HUDEP-2 (cell line): ENCODE measurements around the gene GPALPP1.
"Not testable (repeated sequence)": the region's sequence is repeated elsewhere in the genome, so short reads cannot be mapped to it uniquely, and the experiment has no call there.

ENCODE experiments used
- DNase-seq, 76 experiments: peaks; one replicate each; lab custom pipeline; 2025; ENCODE audit not compliant: unreplicated experiment in 76 of 76; lab: John Stamatoyannopoulos, UW

GPALPP1 gene

GRCh38 chr13:45004096-45004495 lies 14.8 kb downstream of the GPALPP1 start:
- no peak for DNase-seq

- no peak for DNase-seq
Observed at GRCh38 chr13:45007225-45007624, 17.9 kb downstream of the GPALPP1 start.

- no peak for DNase-seq
Observed at GRCh38 chr13:45007823-45008222, 18.5 kb downstream of the GPALPP1 start.

- no peak for DNase-seq
Observed at GRCh38 chr13:45011198-45011597, 21.9 kb downstream of the GPALPP1 start.

GRCh38 chr13:45015300-45015699 lies 26.0 kb downstream of the GPALPP1 start:
- no peak for DNase-seq

DNA sequence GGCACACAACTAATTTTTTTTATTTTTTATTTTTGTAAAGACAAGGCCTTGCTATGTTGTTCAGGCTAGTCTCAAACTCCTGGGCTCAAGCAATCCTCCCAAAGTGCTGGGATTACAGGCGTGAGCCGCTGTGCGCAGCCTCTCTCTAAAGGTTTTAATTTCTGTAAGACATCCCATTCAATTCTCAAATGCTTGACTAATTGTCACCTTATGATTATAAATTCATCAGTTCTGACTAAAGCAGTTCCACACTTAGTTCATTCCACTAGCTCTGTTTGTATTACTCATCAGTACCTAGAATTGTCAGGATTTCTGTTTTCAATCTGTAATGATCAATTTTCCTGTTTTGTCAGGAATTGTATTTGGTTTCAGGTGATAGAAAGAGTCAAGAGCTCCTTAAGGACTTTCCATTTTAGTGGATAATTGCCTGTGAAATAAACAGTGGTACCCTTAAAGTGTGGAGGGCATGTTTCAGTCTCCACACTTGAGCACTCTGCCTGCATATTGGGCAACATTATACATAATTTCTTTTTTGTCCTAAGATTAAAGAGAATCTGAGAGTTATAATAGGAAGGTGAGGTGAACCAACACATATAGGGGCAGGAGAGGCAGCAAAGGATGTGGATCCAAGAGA lies 27.6 kb downstream of the GPALPP1 start:
- DNase-seq: no peak

DNA sequence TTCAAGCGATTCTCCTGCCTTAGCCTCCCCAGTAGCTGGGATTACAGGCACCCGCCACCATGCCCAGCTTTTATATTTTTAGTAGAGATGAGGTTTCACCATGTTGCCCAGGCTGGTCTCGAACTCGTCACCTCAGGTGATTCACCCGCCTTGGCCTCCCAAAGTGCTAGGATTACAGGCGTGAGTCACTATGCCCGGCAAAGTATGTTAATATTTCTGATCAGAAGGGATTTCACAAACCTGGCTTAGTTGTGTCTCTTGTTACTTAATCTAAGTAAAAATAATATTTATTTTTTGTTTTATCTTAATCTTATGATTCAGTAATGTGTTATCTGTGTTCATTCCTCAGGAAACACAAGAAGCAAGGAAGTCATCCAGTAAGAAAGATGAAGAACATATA lies 30.6 kb downstream of the GPALPP1 start:
- not testable (repeated sequence) for DNase-seq

DNA sequence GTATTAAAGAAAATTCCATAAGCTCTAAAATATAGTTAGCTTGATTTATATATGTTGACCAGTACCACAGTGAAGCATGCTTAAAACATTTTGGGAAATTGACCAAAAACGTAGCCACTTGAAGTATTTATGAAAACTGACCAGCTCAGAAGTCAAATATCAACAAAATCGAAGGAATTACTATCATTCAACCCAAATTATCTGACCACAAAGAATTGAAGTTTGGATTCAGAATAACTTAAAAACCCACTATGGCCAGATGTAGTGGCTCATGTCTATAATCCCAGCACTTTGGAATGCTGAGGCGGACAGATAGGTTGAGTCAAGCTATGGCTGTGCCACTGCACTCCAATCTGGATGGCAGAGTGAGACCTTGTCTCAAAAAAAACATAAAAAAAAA lies 31.9 kb downstream of the GPALPP1 start:
- no peak for DNase-seq

- no peak for DNase-seq
Observed at GRCh38 chr13:45024847-45025246, 35.5 kb downstream of the GPALPP1 start.

- DNase-seq: no peak
Observed at GRCh38 chr13:45034342-45034741, 45.0 kb downstream of the GPALPP1 start.

DNA sequence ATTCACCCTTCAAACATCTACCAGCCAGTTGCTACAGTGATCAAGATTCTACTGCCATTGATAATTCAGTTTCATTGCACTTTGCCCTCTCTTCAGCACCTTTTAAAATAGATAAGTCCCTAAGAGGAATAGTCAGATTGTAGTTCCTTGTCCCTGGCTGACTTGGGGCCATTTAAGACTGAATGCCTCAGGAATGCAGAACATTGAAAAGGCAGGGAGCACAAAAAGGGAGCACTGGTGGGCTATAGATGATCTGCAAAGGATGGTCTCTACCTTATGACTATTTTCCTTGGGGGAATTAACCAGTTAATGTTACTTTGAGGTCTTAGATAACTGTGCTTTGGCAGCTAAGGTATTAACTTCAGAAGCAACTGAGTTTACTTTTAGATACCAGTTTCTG lies 46.9 kb downstream of the GPALPP1 start:
- no peak for DNase-seq

GRCh38 chr13:45040173-45040572 lies 50.8 kb downstream of the GPALPP1 start:
- no peak for DNase-seq

- no peak for DNase-seq
Observed at GRCh38 chr13:45040622-45041021, 51.3 kb downstream of the GPALPP1 start.

- DNase-seq: no peak
Observed at GRCh38 chr13:45042539-45042938, 53.2 kb downstream of the GPALPP1 start.

DNA sequence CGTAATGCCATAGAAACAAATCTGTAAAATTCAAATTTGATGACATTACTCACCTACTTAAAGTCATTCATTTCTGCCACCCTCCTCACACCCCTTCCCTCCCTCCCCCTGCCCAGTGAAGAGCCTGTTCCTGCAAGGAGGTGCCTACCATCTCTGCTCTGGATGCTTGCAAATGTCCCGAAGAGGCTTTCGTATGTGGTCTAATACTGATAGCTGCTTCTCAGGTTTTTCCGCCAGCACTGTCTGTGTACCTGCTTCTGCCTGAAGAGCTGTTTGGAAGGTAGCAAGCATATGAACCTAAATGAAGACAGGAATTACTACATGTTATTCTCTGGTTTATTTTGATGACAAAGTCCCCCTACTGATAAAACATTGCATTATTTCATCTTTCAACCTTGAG lies 57.1 kb downstream of the GPALPP1 start:
- no peak for DNase-seq

DNA sequence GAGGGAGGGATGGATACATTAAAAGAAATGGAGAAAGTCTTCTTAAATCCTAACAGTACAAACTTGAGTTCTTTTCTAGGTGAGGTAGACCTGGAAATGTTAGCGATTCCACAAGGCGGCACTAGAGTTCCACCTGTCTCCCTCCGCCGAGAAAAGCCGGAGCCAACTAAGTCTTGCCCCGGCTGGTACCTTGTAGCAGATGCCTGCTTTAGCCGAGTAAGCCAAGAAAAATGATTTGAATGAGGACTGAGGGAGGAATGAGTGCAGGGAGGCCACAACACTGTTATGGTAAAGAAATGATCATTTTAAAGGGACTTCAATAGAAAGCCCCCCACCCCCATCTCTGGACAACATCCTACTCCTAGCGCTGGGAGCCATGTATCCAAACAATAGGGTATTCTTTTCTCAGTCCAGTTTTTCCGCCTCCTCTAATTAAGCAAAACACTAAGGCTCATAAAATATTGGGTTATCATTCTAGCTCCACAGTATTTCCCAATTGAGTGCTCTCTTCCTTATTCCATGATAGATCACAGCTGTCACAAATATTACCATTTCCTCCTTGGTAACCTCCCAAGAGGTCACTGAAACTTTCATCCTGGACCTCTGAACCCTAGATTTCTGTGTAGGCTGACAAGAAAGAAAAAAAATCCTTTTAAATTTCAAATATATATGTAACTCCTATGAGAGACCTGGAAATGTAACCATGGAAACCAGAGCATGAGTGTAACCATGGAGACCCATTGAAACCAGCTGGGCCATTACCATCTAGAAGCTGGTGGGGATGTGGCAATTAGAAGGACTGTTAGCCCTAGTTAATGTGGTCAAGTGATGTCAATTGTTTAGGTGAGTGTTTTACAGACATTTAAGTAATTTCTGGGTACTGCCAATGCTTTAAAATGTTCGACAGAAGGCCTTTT lies 58.3 kb downstream of the GPALPP1 start:
- DNase-seq: peak in 69 of 76 experiments; percentile 3 to 79 (median 51)

GRCh38 chr13:45048890-45049407 lies 59.6 kb downstream of the GPALPP1 start:
- DNase-seq: no peak

DNA sequence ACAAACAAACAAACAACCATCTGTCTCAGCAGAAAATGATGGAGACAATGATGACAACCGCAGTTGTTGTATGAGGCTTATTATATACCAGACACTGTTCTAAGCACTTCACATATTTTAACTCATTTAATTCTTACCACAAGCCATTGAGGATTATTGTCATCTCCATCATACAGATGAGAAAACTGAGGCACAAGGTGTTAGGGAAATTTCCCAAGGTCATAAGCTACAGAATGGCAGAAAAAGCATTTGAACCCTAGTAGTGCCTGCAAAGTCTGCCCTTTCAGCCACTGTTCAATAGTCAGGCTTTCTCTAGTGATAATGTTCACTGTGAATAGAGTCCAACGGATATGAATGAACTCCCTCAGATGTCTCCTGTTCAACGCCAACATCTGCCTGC lies 60.1 kb downstream of the GPALPP1 start:
- DNase-seq: no peak

GRCh38 chr13:45051315-45051714 lies 62.0 kb downstream of the GPALPP1 start:
- DNase-seq: no peak

DNA sequence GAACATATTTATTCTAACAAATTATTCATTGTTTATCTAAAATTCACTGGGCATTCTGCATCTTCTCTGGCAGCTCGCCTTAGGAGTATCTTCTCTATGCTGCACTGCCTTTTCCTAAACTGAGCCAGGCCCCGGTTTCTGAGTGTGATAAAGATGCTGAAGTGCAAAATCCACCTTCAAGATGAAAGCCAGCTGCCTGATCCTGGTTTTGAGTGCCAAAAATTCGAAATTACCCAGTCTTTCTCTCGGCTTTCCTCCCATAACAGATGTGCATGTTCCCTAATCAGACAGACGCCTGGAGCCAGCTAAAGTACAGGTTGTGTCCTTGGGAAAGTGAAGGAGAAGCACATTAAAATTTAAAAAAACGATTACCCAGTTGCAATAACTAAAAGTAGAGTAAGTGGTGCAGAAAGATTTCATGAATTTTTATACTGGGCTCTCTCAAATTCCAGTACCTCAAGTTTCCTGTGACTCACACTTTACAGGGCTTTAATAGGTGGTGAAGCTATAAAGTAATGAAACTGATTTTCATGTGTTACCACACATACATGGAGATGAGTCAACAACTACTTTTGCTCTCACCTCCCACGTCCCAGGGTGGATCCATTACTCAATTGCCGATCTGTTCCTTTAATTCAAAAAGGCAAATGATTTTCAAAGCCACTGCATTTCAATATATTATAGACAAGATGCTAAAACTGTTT lies 66.0 kb downstream of the GPALPP1 start:
- peak in 1 of 76 experiments; percentile 20 for DNase-seq
